Astrocyte (in vitro differentiated cells and primary cell): ENCODE data around the gene FBP1. TPM values are rescaled to one million over a fixed set of nuclear protein-coding genes. Genes with fewer than 3 reads are reported as not detected.

ENCODE experiments used
- DNase-seq: peaks from one replicate; pipeline ENCODE4 v3.0.0-alpha.2; 2010; ENCODE audit warnings: low read depth
- FAIRE-seq: peaks from 2 replicates; lab custom pipeline; 2011; peaks lifted over from hg19 to GRCh38; lab: Jason Lieb, UNC
- H2AFZ ChIP-seq: 2 replicates; pipeline ENCODE4 v1.6.0; 2012; ENCODE audit warnings: low read depth, low read length, inconsistent platforms
- H3K27ac ChIP-seq: 2 replicates; pipeline ENCODE4 v1.5.1; 2011; ENCODE audit warnings: low read depth, low read length, inconsistent platforms
- H3K27me3 ChIP-seq: 2 replicates; pipeline ENCODE4 v1.6.0; 2011; ENCODE audit warnings: low read length, inconsistent platforms; ENCODE audit not compliant: insufficient read depth
- H3K36me3 ChIP-seq: 2 replicates; pipeline ENCODE4 v1.5.1; 2011; ENCODE audit warnings: low read length, inconsistent platforms; ENCODE audit not compliant: insufficient read depth
- H3K4me1 ChIP-seq: 2 replicates; pipeline ENCODE4 v1.5.1; 2011; ENCODE audit warnings: low read length, inconsistent platforms; ENCODE audit not compliant: insufficient read depth
- H3K4me2 ChIP-seq: 2 replicates; pipeline ENCODE4 v1.6.0; 2012; ENCODE audit warnings: low read length, inconsistent platforms
- H3K4me3 ChIP-seq: 2 replicates; pipeline ENCODE4 v1.5.1; 2011; ENCODE audit warnings: low read depth, mild to moderate bottlenecking, low read length, inconsistent platforms; ENCODE audit not compliant: insufficient read depth
- H3K79me2 ChIP-seq: 2 replicates; pipeline ENCODE4 v1.6.0; 2012; ENCODE audit warnings: mild to moderate bottlenecking, low read length, inconsistent platforms; ENCODE audit not compliant: insufficient read depth
- H3K9ac ChIP-seq: 2 replicates; pipeline ENCODE4 v1.6.0; 2012; ENCODE audit warnings: mild to moderate bottlenecking, low read length, inconsistent platforms
- H3K9me3 ChIP-seq: 2 replicates; pipeline ENCODE4 v1.5.1; 2012; ENCODE audit warnings: low read depth, mild to moderate bottlenecking, low read length, inconsistent platforms; ENCODE audit not compliant: insufficient read depth
- H4K20me1 ChIP-seq: 2 replicates; pipeline ENCODE4 v1.6.0; 2012; ENCODE audit warnings: low read length, inconsistent platforms; ENCODE audit not compliant: insufficient read depth
- H3K27ac Mint-ChIP-seq: one replicate; pipeline ENCODE4 v1.8.0; 2021; ENCODE audit warnings: mild to moderate bottlenecking, mixed read lengths; ENCODE audit not compliant: unreplicated experiment
- H3K27me3 Mint-ChIP-seq: one replicate; pipeline ENCODE4 v1.8.0; 2021; ENCODE audit warnings: low read depth, mixed read lengths; ENCODE audit not compliant: unreplicated experiment
- H3K36me3 Mint-ChIP-seq: one replicate; pipeline ENCODE4 v1.8.0; 2021; ENCODE audit warnings: low read depth, mixed read lengths; ENCODE audit not compliant: unreplicated experiment
- H3K4me1 Mint-ChIP-seq: one replicate; pipeline ENCODE4 v1.8.0; 2021; ENCODE audit warnings: low read depth, mixed read lengths; ENCODE audit not compliant: unreplicated experiment
- H3K4me3 Mint-ChIP-seq: one replicate; pipeline ENCODE4 v1.8.0; 2021; ENCODE audit warnings: mild to moderate bottlenecking, moderate library complexity, mixed read lengths; ENCODE audit not compliant: unreplicated experiment
- H3K9me3 Mint-ChIP-seq: one replicate; pipeline ENCODE4 v1.8.0; 2021; ENCODE audit warnings: mild to moderate bottlenecking, mixed read lengths; ENCODE audit not compliant: unreplicated experiment
- CTCF ChIP-seq: IDR thresholded peaks from 2 replicates; pipeline ENCODE4 v1.5.1; 2011; ENCODE audit warnings: low read depth, mild to moderate bottlenecking, inconsistent platforms, low read length, moderate library complexity; ENCODE audit not compliant: insufficient read depth
- EZH2 ChIP-seq: IDR thresholded peaks from 2 replicates; pipeline ENCODE4 v1.6.1; 2012; ENCODE audit warnings: mild to moderate bottlenecking, low read length, inconsistent platforms; ENCODE audit not compliant: insufficient read depth
- total RNA-seq: library from RNA; stranded (reverse); gene quantifications from 2 replicates; pipeline ENCODE4 v1.2.1, GENCODE V29; 2021

Gene FBP1
- total RNA-seq, 1 donor from 2014 or later = 0.25 TPM

- no peak overlapping the region for H3K4me3 ChIP-seq
- H3K9me3 ChIP-seq = no peaks in the 10 kb centered on the region
- H3K4me1 ChIP-seq = no peaks in the 10 kb centered on the region
- FAIRE-seq (no peak), DNase-seq (no peak)
- no peak overlapping the region for H2AFZ ChIP-seq
- Mint-ChIP-seq H3K27me3 (peaks cover 6% of the 10 kb centered on the region), H3K4me1 (peaks cover 5% of the 10 kb centered on the region), H3K9me3 (no peaks in the 10 kb centered on the region), H3K4me3 (no peak overlapping the region), H3K36me3 (no peaks in the 10 kb centered on the region), H3K27ac (no peak overlapping the region)
- no peak overlapping the region for H3K9ac ChIP-seq
- H3K36me3 ChIP-seq = no peaks in the 10 kb centered on the region
- no peaks in the 10 kb centered on the region for H3K79me2 ChIP-seq
- H3K4me2 ChIP-seq = no peak overlapping the region
- no peaks in the 10 kb centered on the region for H3K27me3 ChIP-seq
- no peak overlapping the region for H3K27ac ChIP-seq
- no peaks in the 10 kb centered on the region for H4K20me1 ChIP-seq
- TF ChIP-seq EZH2 = no peak
- no peak for TF ChIP-seq CTCF
These were observed 57.6 kb downstream of the FBP1 start for GRCh38 chr9:94581728-94582127.

- no peak overlapping the region for H2AFZ ChIP-seq
- H4K20me1 ChIP-seq = no peaks in the 10 kb centered on the region
- no peaks in the 10 kb centered on the region for H3K27me3 Mint-ChIP-seq
- H3K27me3 ChIP-seq = peaks cover 2% of the 10 kb centered on the region
- DNase-seq (no peak), FAIRE-seq (no peak)
- H3K4me1 ChIP-seq = no peaks in the 10 kb centered on the region
- H3K4me2 ChIP-seq = no peak overlapping the region
- H3K27ac ChIP-seq = no peak overlapping the region
- H3K9ac ChIP-seq = no peak overlapping the region
- no peak overlapping the region for H3K4me3 ChIP-seq
- no peak overlapping the region for H3K27ac Mint-ChIP-seq
- H3K79me2 ChIP-seq = no peaks in the 10 kb centered on the region
- no peak overlapping the region for H3K4me3 Mint-ChIP-seq
- H3K36me3 ChIP-seq = no peaks in the 10 kb centered on the region
- no peaks in the 10 kb centered on the region for H3K9me3 Mint-ChIP-seq
- TF ChIP-seq CTCF (no peak), EZH2 (no peak)
- no peaks in the 10 kb centered on the region for H3K9me3 ChIP-seq
- H3K4me1 Mint-ChIP-seq = peaks cover 5% of the 10 kb centered on the region
- H3K36me3 Mint-ChIP-seq = no peaks in the 10 kb centered on the region
These were observed 61.7 kb downstream of the FBP1 start for GRCh38 chr9:94577571-94577970.

- H3K4me1 Mint-ChIP-seq = peaks cover 5% of the 10 kb centered on the region
- Histone ChIP-seq H3K9me3 (no peaks in the 10 kb centered on the region), H3K79me2 (no peaks in the 10 kb centered on the region), H3K36me3 (no peaks in the 10 kb centered on the region), H3K27me3 (peaks cover 2% of the 10 kb centered on the region), H3K4me1 (no peaks in the 10 kb centered on the region), H3K4me2 (no peak overlapping the region), H3K9ac (no peak overlapping the region), H3K4me3 (no peak overlapping the region), H2AFZ (no peak overlapping the region), H3K27ac (no peak overlapping the region), H4K20me1 (no peaks in the 10 kb centered on the region)
- DNase-seq (no peak), FAIRE-seq (no peak)
- no peak overlapping the region for H3K4me3 Mint-ChIP-seq
- H3K9me3 Mint-ChIP-seq = no peaks in the 10 kb centered on the region
- TF ChIP-seq CTCF (no peak), EZH2 (no peak)
- peaks cover 5% of the 10 kb centered on the region for H3K27me3 Mint-ChIP-seq
- no peak overlapping the region for H3K27ac Mint-ChIP-seq
- H3K36me3 Mint-ChIP-seq = no peaks in the 10 kb centered on the region
These were observed 62.3 kb downstream of the FBP1 start for GRCh38 chr9:94577036-94577435.
